ENCODE results near the gene PCNX2.

Gene PCNX2

GRCh38 chr1:233240829-233241682, 54.5 kb downstream of the PCNX2 start:
- Histone ChIP-seq H3K36me3 (ENCODE audit: insufficient read depth, low read depth, low read length) (peaks cover 75% of the 10 kb centered on the region), H3K27ac (ENCODE audit: low read length) (no peak overlapping the region), H3K27me3 (ENCODE audit: insufficient read depth, low read length) (no peaks in the 10 kb centered on the region), H3K9me3 (ENCODE audit: insufficient read depth, low read depth, low read length) (no peaks in the 10 kb centered on the region), H3K4me1 (ENCODE audit: insufficient read depth, low read length) (no peaks in the 10 kb centered on the region), H3K4me3 (ENCODE audit: low read length) (no peak overlapping the region), H3K9ac (ENCODE audit: low read depth, low read length) (no peak overlapping the region)

GRCh38 chr1:233240371-233240770, 55.2 kb downstream of the PCNX2 start:
- H3K4me3 ChIP-seq (ENCODE audit: low read length), result no peak overlapping the region
- no peak overlapping the region for H3K27ac ChIP-seq (ENCODE audit: low read length)

GRCh38 chr1:233238884-233239431, 56.6 kb downstream of the PCNX2 start:
- Histone ChIP-seq H3K36me3 (ENCODE audit: insufficient read depth, low read depth, low read length) (peaks cover 82% of the 10 kb centered on the region), H3K9ac (ENCODE audit: low read depth, low read length) (no peak overlapping the region), H3K27ac (ENCODE audit: low read length) (no peak overlapping the region), H3K4me1 (ENCODE audit: insufficient read depth, low read length) (no peaks in the 10 kb centered on the region; the same call in 1 of the 2 replicates), H3K9me3 (ENCODE audit: insufficient read depth, low read depth, low read length) (no peaks in the 10 kb centered on the region), H3K4me3 (ENCODE audit: low read length) (no peak overlapping the region), H3K27me3 (ENCODE audit: insufficient read depth, low read length) (no peaks in the 10 kb centered on the region)

More at GRCh38 chr1:233240371-233240770, 55.2 kb downstream of the PCNX2 start:
- H3K4me1 ChIP-seq (ENCODE audit: insufficient read depth, low read length), result no peaks in the 10 kb centered on the region; the same call in 1 of the 2 replicates
- H3K9ac ChIP-seq (ENCODE audit: low read depth, low read length), result no peak overlapping the region
- H3K9me3 ChIP-seq (ENCODE audit: insufficient read depth, low read depth, low read length), result no peaks in the 10 kb centered on the region
- H3K36me3 ChIP-seq (ENCODE audit: insufficient read depth, low read depth, low read length), result peaks cover 76% of the 10 kb centered on the region
- H3K27me3 ChIP-seq (ENCODE audit: insufficient read depth, low read length), result no peaks in the 10 kb centered on the region

GRCh38 chr1:233237647-233238046, 57.9 kb downstream of the PCNX2 start:
- Histone ChIP-seq H3K9me3 (ENCODE audit: insufficient read depth, low read depth, low read length) (no peaks in the 10 kb centered on the region), H3K27ac (ENCODE audit: low read length) (no peak overlapping the region), H3K27me3 (ENCODE audit: insufficient read depth, low read length) (no peaks in the 10 kb centered on the region), H3K4me1 (ENCODE audit: insufficient read depth, low read length) (no peaks in the 10 kb centered on the region; the same call in 1 of the 2 replicates), H3K36me3 (ENCODE audit: insufficient read depth, low read depth, low read length) (peaks cover 88% of the 10 kb centered on the region), H3K4me3 (ENCODE audit: low read length) (no peak overlapping the region), H3K9ac (ENCODE audit: low read depth, low read length) (no peak overlapping the region)

GRCh38 chr1:233233508-233234040, 62.0 kb downstream of the PCNX2 start:
- Histone ChIP-seq H3K27ac (ENCODE audit: low read length) (no peak overlapping the region), H3K27me3 (ENCODE audit: insufficient read depth, low read length) (no peaks in the 10 kb centered on the region), H3K36me3 (ENCODE audit: insufficient read depth, low read depth, low read length) (peaks cover 83% of the 10 kb centered on the region), H3K9ac (ENCODE audit: low read depth, low read length) (no peak overlapping the region), H3K4me3 (ENCODE audit: low read length) (no peak overlapping the region), H3K4me1 (ENCODE audit: insufficient read depth, low read length) (no peaks in the 10 kb centered on the region; the same call in 1 of the 2 replicates), H3K9me3 (ENCODE audit: insufficient read depth, low read depth, low read length) (no peaks in the 10 kb centered on the region)

- Histone ChIP-seq H3K36me3 (ENCODE audit: insufficient read depth, low read depth, low read length) (peaks cover 71% of the 10 kb centered on the region), H3K27ac (ENCODE audit: low read length) (no peak overlapping the region), H3K9me3 (ENCODE audit: insufficient read depth, low read depth, low read length) (no peaks in the 10 kb centered on the region), H3K4me3 (ENCODE audit: low read length) (no peak overlapping the region), H3K27me3 (ENCODE audit: insufficient read depth, low read length) (no peaks in the 10 kb centered on the region), H3K9ac (ENCODE audit: low read depth, low read length) (no peak overlapping the region), H3K4me1 (ENCODE audit: insufficient read depth, low read length) (no peaks in the 10 kb centered on the region; the same call in 1 of the 2 replicates)
Measured at GRCh38 chr1:233230011-233230410, 65.5 kb downstream of the PCNX2 start.

GRCh38 chr1:233229288-233229687, 66.2 kb downstream of the PCNX2 start:
- Histone ChIP-seq H3K36me3 (ENCODE audit: insufficient read depth, low read depth, low read length) (peaks cover 66% of the 10 kb centered on the region), H3K4me3 (ENCODE audit: low read length) (no peak overlapping the region), H3K9ac (ENCODE audit: low read depth, low read length) (no peak overlapping the region), H3K4me1 (ENCODE audit: insufficient read depth, low read length) (no peaks in the 10 kb centered on the region), H3K27me3 (ENCODE audit: insufficient read depth, low read length) (no peaks in the 10 kb centered on the region), H3K9me3 (ENCODE audit: insufficient read depth, low read depth, low read length) (no peaks in the 10 kb centered on the region), H3K27ac (ENCODE audit: low read length) (no peak overlapping the region)

- Histone ChIP-seq H3K4me1 (ENCODE audit: insufficient read depth, low read length) (no peaks in the 10 kb centered on the region), H3K9me3 (ENCODE audit: insufficient read depth, low read depth, low read length) (no peaks in the 10 kb centered on the region), H3K4me3 (ENCODE audit: low read length) (no peak overlapping the region), H3K36me3 (ENCODE audit: insufficient read depth, low read depth, low read length) (peaks cover 65% of the 10 kb centered on the region), H3K27me3 (ENCODE audit: insufficient read depth, low read length) (no peaks in the 10 kb centered on the region), H3K27ac (ENCODE audit: low read length) (no peak overlapping the region), H3K9ac (ENCODE audit: low read depth, low read length) (no peak overlapping the region)
Measured at GRCh38 chr1:233227930-233228465, 67.5 kb downstream of the PCNX2 start.

GRCh38 chr1:233224311-233224710, 71.2 kb downstream of the PCNX2 start:
- H3K27me3 ChIP-seq (ENCODE audit: insufficient read depth, low read length), result no peaks in the 10 kb centered on the region
- no peak overlapping the region for H3K9ac ChIP-seq (ENCODE audit: low read depth, low read length)
- H3K4me3 ChIP-seq (ENCODE audit: low read length), result no peak overlapping the region
- H3K27ac ChIP-seq (ENCODE audit: low read length), result no peak overlapping the region
- H3K4me1 ChIP-seq (ENCODE audit: insufficient read depth, low read length), result no peaks in the 10 kb centered on the region
- H3K9me3 ChIP-seq (ENCODE audit: insufficient read depth, low read depth, low read length), result peaks cover 10% of the 10 kb centered on the region
- peaks cover 80% of the 10 kb centered on the region for H3K36me3 ChIP-seq (ENCODE audit: insufficient read depth, low read depth, low read length)

GRCh38 chr1:233217832-233218231, 77.7 kb downstream of the PCNX2 start:
- Histone ChIP-seq H3K27me3 (ENCODE audit: insufficient read depth, low read length) (no peaks in the 10 kb centered on the region), H3K9me3 (ENCODE audit: insufficient read depth, low read depth, low read length) (peaks cover 10% of the 10 kb centered on the region), H3K4me3 (ENCODE audit: low read length) (no peak overlapping the region), H3K4me1 (ENCODE audit: insufficient read depth, low read length) (no peaks in the 10 kb centered on the region; the same call in 1 of the 2 replicates), H3K36me3 (ENCODE audit: insufficient read depth, low read depth, low read length) (peaks cover 51% of the 10 kb centered on the region), H3K9ac (ENCODE audit: low read depth, low read length) (no peak overlapping the region), H3K27ac (ENCODE audit: low read length) (no peak overlapping the region)

GRCh38 chr1:233216009-233216408, 79.5 kb downstream of the PCNX2 start:
- Histone ChIP-seq H3K27me3 (ENCODE audit: insufficient read depth, low read length) (no peaks in the 10 kb centered on the region), H3K36me3 (ENCODE audit: insufficient read depth, low read depth, low read length) (peaks cover 48% of the 10 kb centered on the region), H3K4me1 (ENCODE audit: insufficient read depth, low read length) (no peaks in the 10 kb centered on the region; the same call in 1 of the 2 replicates), H3K27ac (ENCODE audit: low read length) (no peak overlapping the region), H3K9ac (ENCODE audit: low read depth, low read length) (no peak overlapping the region), H3K4me3 (ENCODE audit: low read length) (no peak overlapping the region), H3K9me3 (ENCODE audit: insufficient read depth, low read depth, low read length) (peaks cover 6% of the 10 kb centered on the region; the same call in 1 of the 2 replicates)
